OCI-LY3 (cell line): Measurements from ENCODE around the gene SCN8A.
A peak's percentile ranks its signal among the peaks of the same experiment; 100 is the strongest.

ENCODE experiments used
- H2AFZ ChIP-seq: fragments of 200-600, 300-600 bp; shearing (Covaris generic); 2 replicates; pipeline ENCODE4 v1.6.0; 2014; ENCODE audit warnings: antibody characterized with exemption, low read depth, low read length
- H3K27ac ChIP-seq: fragments of 200-600, 300-600 bp; sonication (generic); 2 replicates; pipeline ENCODE4 v1.5.1; 2014; ENCODE audit warnings: mild to moderate bottlenecking, low read length, moderate library complexity, mixed read lengths
- H3K27me3 ChIP-seq: fragments of 200-600, 300-600 bp; sonication (generic); 2 replicates; pipeline ENCODE4 v1.6.1; 2014; ENCODE audit warnings: low read depth, low read length, mixed read lengths
- H3K36me3 ChIP-seq: fragments of 200-600, 300-600 bp; sonication (generic); replicated peaks from 2 replicates; pipeline ENCODE3; 2014; ENCODE audit warnings: low read depth, low read length, mixed read lengths
- H3K4me1 ChIP-seq: fragments of 300-600, 200-600 bp; sonication (generic); 2 replicates; pipeline ENCODE4 v1.6.1; 2014; ENCODE audit warnings: low read length, mixed read lengths
- H3K4me2 ChIP-seq: fragments of 200-600, 300-600 bp; sonication (generic); 2 replicates; pipeline ENCODE4 v1.6.1; 2014; ENCODE audit warnings: low read length, mixed read lengths
- H3K4me3 ChIP-seq: fragments of 300-600, 200-600 bp; sonication (generic); 2 replicates; pipeline ENCODE4 v1.5.1; 2014; ENCODE audit warnings: antibody characterized with exemption, mild to moderate bottlenecking, low read length, moderate library complexity
- H3K79me2 ChIP-seq: fragments of 300-600, 200-600 bp; shearing (Covaris generic); 2 replicates; pipeline ENCODE4 v1.6.1; 2014; ENCODE audit warnings: mild to moderate bottlenecking, low read length, mixed read lengths
- H3K9ac ChIP-seq: fragments of 300-600, 200-600 bp; shearing (Covaris generic); 2 replicates; pipeline ENCODE4 v1.6.0; 2014; ENCODE audit warnings: mild to moderate bottlenecking, low read length, moderate library complexity
- H3K9me3 ChIP-seq: fragments of 200-600, 300-600 bp; shearing (Covaris generic); 2 replicates; pipeline ENCODE4 v1.6.1; 2014; ENCODE audit warnings: low read length, mixed read lengths; ENCODE audit not compliant: insufficient read depth
- H4K20me1 ChIP-seq: fragments of 200-600, 300-600 bp; sonication (generic); 2 replicates; pipeline ENCODE4 v1.6.1; 2016; ENCODE audit warnings: low read length, mixed read lengths; ENCODE audit not compliant: insufficient read depth
- EZH2phosphoT487 ChIP-seq: fragments of 200-600 bp; shearing (Covaris generic); IDR thresholded peaks from 2 replicates; pipeline ENCODE4 v1.6.1; 2018; ENCODE audit warnings: antibody characterized with exemption, mixed run types, low read depth
- TF ChIP-seq, protein P1 (sequence below): fragments of 200-600, 300-600 bp; sonication (generic); IDR thresholded peaks from 2 replicates; pipeline ENCODE4 v1.5.1; 2014; ENCODE audit warnings: antibody characterized with exemption, low read length, low read depth

The SCN8A gene

GRCh38 chr12:51822261-51822616 lies 231.2 kb downstream of the SCN8A start:
- Histone ChIP-seq H3K27ac (no peak overlapping the region), H3K4me1 (no peaks in the 10 kb centered on the region), H4K20me1 (no peaks in the 10 kb centered on the region), H3K4me3 (no peak overlapping the region), H3K9ac (no peak overlapping the region), H2AFZ (no peak overlapping the region), H3K36me3 (no peaks in the 10 kb centered on the region), H3K27me3 (0 out of 2 replicates have a peak, but pooled peaks cover 3% of the 10 kb centered on the region), H3K79me2 (no peaks in the 10 kb centered on the region), H3K4me2 (no peak overlapping the region), H3K9me3 (no peaks in the 10 kb centered on the region)
- TF ChIP-seq EZH2phosphoT487 = no peak
- TF ChIP-seq, protein P1, sequence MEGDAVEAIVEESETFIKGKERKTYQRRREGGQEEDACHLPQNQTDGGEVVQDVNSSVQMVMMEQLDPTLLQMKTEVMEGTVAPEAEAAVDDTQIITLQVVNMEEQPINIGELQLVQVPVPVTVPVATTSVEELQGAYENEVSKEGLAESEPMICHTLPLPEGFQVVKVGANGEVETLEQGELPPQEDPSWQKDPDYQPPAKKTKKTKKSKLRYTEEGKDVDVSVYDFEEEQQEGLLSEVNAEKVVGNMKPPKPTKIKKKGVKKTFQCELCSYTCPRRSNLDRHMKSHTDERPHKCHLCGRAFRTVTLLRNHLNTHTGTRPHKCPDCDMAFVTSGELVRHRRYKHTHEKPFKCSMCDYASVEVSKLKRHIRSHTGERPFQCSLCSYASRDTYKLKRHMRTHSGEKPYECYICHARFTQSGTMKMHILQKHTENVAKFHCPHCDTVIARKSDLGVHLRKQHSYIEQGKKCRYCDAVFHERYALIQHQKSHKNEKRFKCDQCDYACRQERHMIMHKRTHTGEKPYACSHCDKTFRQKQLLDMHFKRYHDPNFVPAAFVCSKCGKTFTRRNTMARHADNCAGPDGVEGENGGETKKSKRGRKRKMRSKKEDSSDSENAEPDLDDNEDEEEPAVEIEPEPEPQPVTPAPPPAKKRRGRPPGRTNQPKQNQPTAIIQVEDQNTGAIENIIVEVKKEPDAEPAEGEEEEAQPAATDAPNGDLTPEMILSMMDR = no peak

DNA sequence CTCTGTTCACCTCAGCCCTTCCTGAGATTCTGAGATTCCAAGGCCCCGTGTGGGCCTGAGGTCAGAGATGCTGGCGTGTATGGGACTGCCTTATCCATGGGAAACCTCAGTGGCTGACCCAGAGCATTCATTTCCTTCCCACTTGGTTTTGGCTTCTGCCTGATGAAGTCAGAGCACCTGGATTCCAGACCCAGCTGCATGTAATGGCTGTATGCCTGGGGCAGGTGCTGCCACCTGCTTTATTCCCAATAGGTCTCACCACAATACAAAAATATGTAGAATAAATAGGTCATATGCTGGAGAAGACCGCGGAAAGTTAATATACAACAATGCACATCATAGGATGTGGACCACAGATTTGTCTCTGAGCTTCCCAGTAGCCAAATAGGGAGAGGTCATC lies 231.9 kb downstream of the SCN8A start:
- Histone ChIP-seq H3K9me3 (no peaks in the 10 kb centered on the region), H3K27ac (no peak overlapping the region), H2AFZ (no peak overlapping the region), H3K36me3 (no peaks in the 10 kb centered on the region), H3K27me3 (0 out of 2 replicates have a peak, but pooled peaks cover 3% of the 10 kb centered on the region), H4K20me1 (no peaks in the 10 kb centered on the region), H3K9ac (no peak overlapping the region), H3K4me3 (no peak overlapping the region), H3K4me1 (0 out of 2 replicates have a peak, but pooled peaks cover 5% of the 10 kb centered on the region), H3K79me2 (no peaks in the 10 kb centered on the region), H3K4me2 (no peak overlapping the region)
- no peak for TF ChIP-seq EZH2phosphoT487

DNA sequence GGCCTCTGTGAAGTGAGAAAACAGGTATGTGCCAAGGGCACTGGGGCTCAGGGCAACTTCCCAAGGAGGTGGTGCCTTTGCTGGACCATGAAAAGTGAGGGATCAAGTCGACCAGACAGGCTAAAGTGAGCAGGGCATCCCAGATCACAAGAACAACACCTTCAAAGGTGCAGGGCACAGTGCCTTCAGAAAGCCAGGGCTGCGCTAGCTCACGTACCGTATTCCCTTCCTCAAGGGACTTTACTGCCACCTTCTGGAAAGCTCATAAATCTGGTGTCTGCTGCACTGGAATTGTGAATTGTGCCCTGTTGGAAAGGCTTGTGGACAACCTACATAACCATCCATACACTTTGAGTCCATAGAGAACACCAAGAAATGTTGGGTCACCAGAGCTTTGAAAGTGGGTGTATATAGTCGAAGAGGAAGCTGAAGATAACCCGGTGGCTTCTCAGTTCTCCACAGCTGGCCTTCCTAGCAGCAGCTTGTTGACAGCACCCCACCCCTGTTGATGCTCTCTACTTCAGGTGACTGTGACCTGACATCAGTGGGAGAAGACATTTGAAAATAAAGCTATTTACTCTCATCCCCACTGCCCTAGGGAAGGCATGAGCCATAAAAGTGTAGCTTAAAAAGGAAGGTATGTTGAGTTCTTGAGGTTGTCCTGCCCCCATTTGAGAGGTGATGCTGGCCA lies 233.0 kb downstream of the SCN8A start:
- no peak overlapping the region for H3K27ac ChIP-seq
- no peak overlapping the region; the same call in 1 of the 2 replicates for H2AFZ ChIP-seq
- H3K9ac ChIP-seq = no peak overlapping the region
- no peaks in the 10 kb centered on the region for H3K79me2 ChIP-seq
- 0 out of 2 replicates have a peak, but pooled peaks cover 6% of the 10 kb centered on the region for H3K4me1 ChIP-seq
- H3K27me3 ChIP-seq = 0 out of 2 replicates have a peak, but pooled peaks cover 3% of the 10 kb centered on the region
- TF ChIP-seq EZH2phosphoT487 = no peak
- TF ChIP-seq, protein P1 = peak; percentile 65
- H3K4me2 ChIP-seq = no peak overlapping the region
- no peaks in the 10 kb centered on the region for H3K9me3 ChIP-seq
- no peak overlapping the region for H3K4me3 ChIP-seq
- H3K36me3 ChIP-seq = no peaks in the 10 kb centered on the region
- H4K20me1 ChIP-seq = no peaks in the 10 kb centered on the region

DNA sequence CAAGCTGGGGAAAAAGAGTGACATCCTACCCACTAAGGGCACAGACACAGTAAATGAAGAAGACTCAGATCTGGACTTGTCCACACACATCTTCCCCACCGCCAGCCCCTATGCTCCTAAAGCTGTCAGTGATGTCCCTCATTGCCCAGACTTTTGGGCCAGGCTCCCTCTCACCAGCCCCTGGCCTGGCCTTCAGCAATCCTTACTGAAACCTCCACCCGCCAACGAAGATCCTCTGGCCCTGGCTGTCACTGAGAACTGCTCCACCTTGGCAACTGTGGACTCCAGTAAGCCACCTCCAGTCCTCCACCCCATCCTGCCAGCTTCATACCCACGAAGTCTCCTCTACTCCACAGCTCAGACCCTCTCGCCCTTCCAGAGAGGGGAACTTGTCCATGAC lies 234.2 kb downstream of the SCN8A start:
- Histone ChIP-seq H3K9ac (no peak overlapping the region), H3K36me3 (no peaks in the 10 kb centered on the region), H4K20me1 (no peaks in the 10 kb centered on the region), H3K4me3 (no peak overlapping the region), H2AFZ (no peak overlapping the region), H3K4me2 (no peak overlapping the region), H3K27ac (no peak overlapping the region), H3K79me2 (no peaks in the 10 kb centered on the region), H3K27me3 (0 out of 2 replicates have a peak, but pooled peaks cover 3% of the 10 kb centered on the region), H3K9me3 (no peaks in the 10 kb centered on the region), H3K4me1 (0 out of 2 replicates have a peak, but pooled peaks cover 6% of the 10 kb centered on the region)
- TF ChIP-seq, protein P1 = no peak
- no peak for TF ChIP-seq EZH2phosphoT487
